GM12891 (cell line): ENCODE measurements around the gene ACOT9.
"Not testable (repeated sequence)": the region's sequence is repeated elsewhere in the genome, so short reads cannot be mapped to it uniquely, and the experiment has no call there.

Experiments
- DNase-seq: peaks from one replicate; pipeline ENCODE4 v3.0.0; 2011; ENCODE audit warnings: low spot score; ENCODE audit not compliant: insufficient read length
- FAIRE-seq: peaks from 2 replicates; lab custom pipeline; 2011; peaks lifted over from hg19 to GRCh38; lab: Jason Lieb, UNC
- PAX5 ChIP-seq: IDR thresholded peaks from 2 replicates; pipeline ENCODE4 v1.6.1; 2011; ENCODE audit warnings: low read length, moderate library complexity, mild to moderate bottlenecking; ENCODE audit not compliant: insufficient read depth, severe bottlenecking
- POLR2A ChIP-seq: IDR thresholded peaks from 2 replicates; pipeline ENCODE4 v1.6.1; 2011; ENCODE audit warnings: low read depth, low read length, control low read depth
- POLR2AphosphoS5 ChIP-seq: IDR thresholded peaks from 2 replicates; pipeline ENCODE4 v1.6.1; 2011; ENCODE audit warnings: low read depth, low read length, control low read depth
- POU2F2 ChIP-seq: IDR thresholded peaks from 2 replicates; pipeline ENCODE4 v1.6.1; 2011; ENCODE audit warnings: low read depth, mild to moderate bottlenecking, control low read depth, low read length, moderate library complexity
- SPI1 ChIP-seq: IDR thresholded peaks from 2 replicates; pipeline ENCODE4 v1.6.1; 2011; ENCODE audit warnings: low read depth, low read length, control low read depth
- TAF1 ChIP-seq: IDR thresholded peaks from 2 replicates; pipeline ENCODE4 v1.6.1; 2011; ENCODE audit warnings: low read depth, low read length, control low read depth

Gene ACOT9

DNA sequence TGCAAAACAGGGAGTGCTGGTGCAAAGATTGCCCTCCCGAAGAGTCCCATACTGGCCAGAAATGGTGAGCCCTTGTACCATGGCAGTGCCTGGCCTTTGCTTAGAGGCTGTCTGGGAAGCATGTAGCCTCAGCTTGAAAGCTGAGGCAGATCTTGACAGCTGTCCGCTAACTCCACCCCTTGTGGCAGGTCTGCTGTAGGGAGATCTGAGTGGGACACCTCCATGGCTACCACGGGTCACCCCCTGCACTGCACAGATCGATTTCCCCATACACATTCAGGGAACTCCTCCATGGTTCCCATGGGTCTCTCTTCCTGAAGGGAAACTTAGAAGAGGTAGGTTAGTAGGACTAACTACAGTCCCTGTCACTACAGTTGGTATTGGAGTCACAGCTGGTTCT lies 6.1 kb upstream of the ACOT9 start:
- TF ChIP-seq SPI1 (no peak), PAX5 (no peak), POU2F2 (no peak), POLR2A (no peak), TAF1 (no peak), POLR2AphosphoS5 (no peak)
- no peak for FAIRE-seq

DNA sequence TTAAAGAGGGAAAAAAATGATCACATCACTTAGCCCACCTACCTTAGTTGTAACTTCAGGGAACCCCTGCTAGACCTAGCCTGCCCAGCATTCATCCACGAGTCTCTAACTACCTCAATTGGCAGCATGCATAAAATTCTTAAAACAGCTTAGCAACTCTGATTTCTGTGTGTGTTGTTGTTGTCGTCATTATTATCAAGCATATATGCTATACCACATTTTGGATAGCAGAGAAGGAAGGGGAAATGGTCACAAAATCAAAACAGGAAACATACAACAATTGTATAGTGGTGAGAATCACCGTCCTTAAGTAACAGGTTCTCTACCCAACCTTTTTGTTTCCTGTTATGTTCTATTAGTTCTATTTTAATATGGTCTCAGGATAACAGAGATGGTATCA lies 2.7 kb upstream of the ACOT9 start:
- no peak for DNase-seq
- TF ChIP-seq POLR2AphosphoS5 (no peak), TAF1 (no peak), POLR2A (no peak), PAX5 (no peak), POU2F2 (no peak), SPI1 (no peak)
- peak; percentile 62 for FAIRE-seq

More for the DNA sequence above, 6.1 kb upstream of the ACOT9 start:
- no peak for DNase-seq

DNA sequence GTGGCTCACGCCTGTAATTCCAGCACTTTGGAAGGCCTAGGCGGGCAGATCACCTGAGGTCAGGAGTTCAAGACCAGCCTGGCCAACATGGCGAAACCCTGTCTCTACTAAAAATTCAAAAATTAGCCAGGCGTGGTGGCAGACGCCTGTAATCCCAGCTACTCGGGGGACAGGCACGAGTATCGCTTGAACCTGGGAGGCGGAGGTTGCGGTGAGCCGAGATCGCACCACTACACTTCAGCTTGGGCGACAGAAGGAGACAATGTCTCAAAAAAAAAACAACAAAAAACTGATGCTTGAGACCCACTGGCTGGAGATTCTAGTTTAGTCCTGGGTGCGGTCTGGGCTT lies 521 bp upstream of the ACOT9 start:
- not testable (repeated sequence) for FAIRE-seq

DNA sequence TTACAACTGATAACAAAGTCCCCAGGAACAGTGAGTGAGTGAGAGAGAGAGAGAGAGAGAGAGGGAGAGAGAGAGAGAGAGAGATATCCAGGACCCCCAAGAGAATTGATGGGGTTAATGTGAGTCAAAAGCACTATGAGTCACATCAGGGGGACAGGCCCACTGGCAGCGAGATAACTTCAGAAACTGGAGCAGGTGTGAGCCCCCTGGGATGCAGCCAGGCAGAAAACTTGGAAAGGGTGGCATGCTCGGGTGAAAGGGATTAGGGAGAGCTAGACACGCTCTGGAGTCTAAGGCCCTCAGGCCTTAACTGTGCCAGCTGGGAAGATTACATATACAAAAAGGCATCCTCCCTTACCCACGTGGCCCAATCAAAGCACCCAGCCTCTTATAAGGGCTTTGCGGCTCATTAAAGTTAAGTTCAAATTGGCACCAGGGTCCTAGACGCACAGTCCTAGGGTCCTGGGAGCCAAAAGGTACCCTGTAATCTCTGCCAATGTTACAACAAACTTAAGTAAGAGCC lies 841 bp downstream of the ACOT9 start:
- DNase-seq, result no peak
- TF ChIP-seq TAF1 (no peak), SPI1 (no peak)
- FAIRE-seq, result peak; percentile 45

More for the DNA sequence above, 521 bp upstream of the ACOT9 start:
- not testable (repeated sequence) for DNase-seq

DNA sequence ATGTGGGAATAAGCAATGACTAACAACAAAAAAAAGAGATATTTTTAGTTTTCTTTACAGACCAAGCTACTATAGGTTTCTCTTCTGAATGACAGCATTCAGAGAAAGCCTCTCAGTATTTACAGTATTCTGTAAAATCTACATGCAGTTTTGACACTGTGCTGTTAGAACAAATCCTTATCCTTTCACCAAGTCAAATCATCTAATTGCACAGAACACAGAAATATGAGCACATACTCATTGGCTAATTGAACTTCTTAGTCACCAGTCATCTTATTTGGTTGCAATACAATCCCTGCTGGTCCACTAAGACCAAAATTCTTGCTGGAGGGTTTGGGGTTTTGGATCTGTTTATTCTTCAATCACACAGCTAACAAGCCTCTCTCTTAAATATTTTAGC lies 5.7 kb downstream of the ACOT9 start:
- FAIRE-seq (no peak), DNase-seq (no peak)
- TF ChIP-seq SPI1 (no peak), POLR2A (no peak), POU2F2 (no peak), PAX5 (no peak), POLR2AphosphoS5 (no peak), TAF1 (no peak)

DNA sequence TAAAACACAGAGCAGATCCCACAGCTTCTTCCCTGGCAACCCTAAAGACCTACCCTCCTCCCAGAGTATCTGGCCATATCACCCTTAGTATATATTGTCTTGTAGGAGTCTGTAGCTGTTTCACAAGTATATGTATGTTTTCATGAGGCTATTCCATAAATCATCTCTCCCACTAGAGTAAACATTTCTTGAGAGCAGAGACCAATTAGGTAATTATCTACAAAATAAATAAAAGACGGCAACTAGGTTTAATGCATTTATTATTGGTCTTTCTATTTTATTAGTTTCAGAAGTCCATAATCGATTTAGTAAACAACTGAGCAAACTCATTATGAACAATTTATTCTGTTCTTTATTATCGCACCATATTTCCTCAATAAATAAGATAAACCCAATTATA lies 7.0 kb downstream of the ACOT9 start:
- DNase-seq, result no peak
- TF ChIP-seq TAF1, result no peak
- no peak for FAIRE-seq

DNA sequence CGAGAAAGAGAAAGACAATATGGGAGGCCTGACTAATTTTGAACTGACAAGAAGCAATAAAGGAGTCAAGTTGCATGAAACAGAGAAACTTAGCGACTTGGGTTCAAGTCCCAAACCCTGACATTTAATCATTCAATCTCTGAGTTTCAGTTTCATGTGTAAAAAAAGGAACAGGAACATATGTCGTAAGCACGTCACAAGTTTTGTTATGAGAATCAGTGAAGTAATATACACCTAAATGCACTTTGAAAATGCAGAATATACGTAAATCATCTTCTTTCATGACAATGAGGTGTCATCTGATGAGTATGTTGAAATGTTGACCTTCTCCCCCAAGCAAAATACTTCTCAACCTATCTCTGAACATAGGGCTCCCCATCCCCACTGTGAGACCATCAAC lies 10.4 kb downstream of the ACOT9 start:
- TF ChIP-seq POU2F2 (no peak), TAF1 (no peak), SPI1 (peak; percentile 65)
- FAIRE-seq, result peak; percentile 93
- DNase-seq, result no peak

DNA sequence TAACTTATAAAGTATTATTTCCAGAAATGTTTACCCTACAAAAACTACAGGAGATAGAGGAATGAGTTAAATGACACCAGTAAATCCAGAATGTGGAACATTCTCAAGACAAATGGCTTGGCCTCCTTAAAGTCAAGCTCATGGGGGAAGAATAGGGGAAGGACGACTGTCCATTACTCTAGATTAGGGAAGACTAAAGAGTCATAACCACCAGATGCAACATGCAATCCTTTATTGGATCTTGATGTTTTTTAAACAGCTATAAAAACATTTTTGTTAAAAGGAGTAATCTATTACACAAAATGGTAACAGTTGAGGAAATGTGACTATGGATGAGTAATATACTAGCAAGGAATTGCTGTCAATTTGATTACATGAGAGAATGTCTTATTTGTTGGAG lies 11.1 kb downstream of the ACOT9 start:
- FAIRE-seq (no peak), DNase-seq (no peak)
- TF ChIP-seq TAF1, result no peak
- TF ChIP-seq POU2F2, result no peak
- TF ChIP-seq POLR2AphosphoS5, result no peak
- no peak for TF ChIP-seq POLR2A
- no peak for TF ChIP-seq SPI1
- no peak for TF ChIP-seq PAX5

DNA sequence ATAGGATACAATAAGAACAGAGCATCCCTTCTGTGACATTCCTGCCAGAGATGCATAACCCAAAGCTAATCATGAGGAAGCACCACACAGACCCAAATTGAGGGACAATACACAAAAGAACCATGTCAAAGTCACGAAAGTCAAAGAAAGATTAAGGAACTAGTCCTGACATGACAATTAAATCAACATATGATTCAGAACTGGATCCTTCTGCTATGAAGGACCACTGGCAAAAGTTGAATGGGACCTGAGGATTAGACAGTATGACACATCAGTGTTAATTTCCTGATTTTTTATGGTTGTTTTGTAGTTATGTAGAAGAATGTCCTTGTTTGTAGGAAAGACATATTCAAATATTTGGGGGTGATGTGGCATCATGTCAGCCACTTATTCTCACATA lies 13.9 kb downstream of the ACOT9 start:
- DNase-seq, result no peak
- TF ChIP-seq POLR2A (no peak), POLR2AphosphoS5 (no peak), SPI1 (no peak), TAF1 (no peak), POU2F2 (no peak), PAX5 (no peak)
- FAIRE-seq, result no peak

DNA sequence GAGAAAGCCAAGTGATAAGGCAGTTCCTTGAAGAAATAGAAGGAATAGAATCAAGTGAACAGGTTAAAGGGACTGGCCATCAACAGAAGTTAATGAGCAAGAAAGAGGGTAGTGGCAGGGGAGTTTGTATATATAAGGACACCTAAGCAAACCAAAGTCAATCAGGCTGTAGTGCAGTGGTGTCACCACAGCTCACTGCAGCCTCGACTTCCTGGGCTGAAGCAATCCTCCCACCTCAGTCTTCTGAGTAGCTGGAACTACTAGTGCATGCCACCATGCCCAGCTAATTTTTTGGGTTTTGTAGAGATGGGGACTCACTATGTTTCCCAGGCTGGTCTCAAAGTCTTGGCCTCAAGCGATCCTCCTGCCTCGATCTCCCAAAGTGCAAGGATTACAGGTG lies 15.9 kb downstream of the ACOT9 start:
- DNase-seq (no peak), FAIRE-seq (no peak)
- TF ChIP-seq POLR2A, result no peak
- no peak for TF ChIP-seq SPI1
- TF ChIP-seq PAX5, result no peak
- no peak for TF ChIP-seq POU2F2
- no peak for TF ChIP-seq TAF1
- no peak for TF ChIP-seq POLR2AphosphoS5

DNA sequence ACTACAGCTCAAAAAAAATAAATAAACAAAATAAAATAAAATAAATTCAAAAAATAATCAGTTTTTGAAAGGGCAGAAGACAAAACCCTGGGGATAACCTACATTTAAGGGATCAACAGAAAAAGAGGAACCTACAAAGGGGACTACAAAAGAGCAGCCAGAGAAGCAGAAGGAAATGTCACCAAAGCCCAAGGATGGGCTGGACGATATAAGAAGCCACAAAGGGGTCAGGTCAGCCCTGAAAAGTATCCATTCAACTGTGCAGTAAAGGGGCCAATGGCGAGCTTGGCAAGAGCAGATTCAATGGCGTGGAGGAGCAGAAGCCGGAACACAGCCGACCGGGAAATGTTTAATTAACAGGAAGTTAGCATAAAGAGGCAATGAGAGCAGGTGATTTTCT lies 16.9 kb downstream of the ACOT9 start:
- FAIRE-seq (no peak), DNase-seq (no peak)
- TF ChIP-seq PAX5, result no peak

DNA sequence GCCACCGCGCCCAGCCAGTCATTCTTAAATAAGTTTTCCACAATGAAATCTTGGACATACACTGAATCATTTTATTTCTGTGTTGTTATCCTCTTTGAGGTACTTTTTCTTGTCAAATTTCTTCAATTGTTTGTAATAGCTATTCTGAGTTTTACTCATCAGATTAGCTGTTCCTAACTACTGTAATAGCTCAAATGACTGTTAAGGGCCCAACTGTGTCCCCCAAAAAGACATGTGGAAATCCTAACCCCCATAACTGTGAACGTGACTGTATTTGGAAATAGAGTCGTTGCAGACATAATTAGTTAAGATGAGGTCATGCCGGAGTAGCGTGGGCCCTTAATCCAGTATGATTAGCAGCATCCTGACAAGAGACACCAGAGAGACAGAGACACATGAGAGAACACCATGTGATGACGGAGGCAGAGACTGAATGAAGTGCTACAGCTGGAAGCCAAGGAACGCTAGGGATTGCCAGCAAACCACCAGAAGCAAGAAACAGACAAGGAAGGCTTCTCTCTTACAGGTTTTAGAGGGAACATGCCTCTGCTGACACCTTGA lies 22.9 kb downstream of the ACOT9 start:
- FAIRE-seq (no peak), DNase-seq (no peak)
- TF ChIP-seq TAF1 (no peak), POU2F2 (no peak), POLR2AphosphoS5 (no peak), POLR2A (no peak), SPI1 (no peak), PAX5 (no peak)
